ENCODE data around the gene TMEM121.

The TMEM121 gene

DNA sequence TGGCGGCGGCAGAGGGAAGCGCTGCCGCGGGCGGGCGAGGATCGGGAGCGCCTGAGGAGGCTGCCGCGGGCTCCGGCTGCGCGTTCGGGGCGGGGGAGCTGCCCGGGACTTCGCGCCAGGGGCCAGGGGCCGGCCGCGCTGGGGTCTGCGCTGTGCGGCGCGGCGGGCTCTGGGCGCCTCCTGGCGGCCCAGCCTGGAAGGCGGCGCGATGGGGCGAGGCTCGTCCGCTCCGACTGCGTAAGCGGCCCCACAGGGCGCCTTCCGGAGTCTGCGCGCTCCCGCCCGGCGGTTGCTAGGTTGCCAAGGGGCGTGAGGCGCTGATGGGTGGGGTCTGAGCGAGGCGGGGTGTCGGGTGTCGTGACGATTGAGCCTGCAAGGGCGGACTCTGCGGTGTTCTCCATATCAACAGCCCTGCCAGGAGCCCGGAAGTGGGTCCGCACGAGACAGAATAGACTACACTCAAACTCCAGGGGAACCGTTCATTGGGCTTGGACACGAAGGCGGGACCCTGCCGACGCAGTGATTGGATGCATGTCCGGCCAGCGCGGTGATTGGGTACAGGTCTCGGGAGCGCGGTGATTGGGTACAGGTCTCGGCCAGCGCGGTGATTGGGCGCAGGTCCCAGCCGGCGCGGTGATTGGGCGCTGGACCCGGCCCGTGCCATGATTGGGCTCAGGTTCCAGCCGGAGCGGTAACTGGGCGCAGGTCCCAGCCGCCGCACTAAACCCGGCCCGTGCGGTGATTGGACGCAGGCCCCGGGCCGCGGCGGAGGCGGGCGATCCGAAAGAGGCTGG is 35.6 kb upstream of the TMEM121 start, which contains the start of gene TEDC1:
Gene TEDC1 (plus strand): TSS at position 675 of the 794 bp plus-strand sequence. CDS start 130 bp downstream, outside the sequence.
- Mint-ChIP-seq H3K4me3 (peak within 1 kb of the TSS; percentile 88 to 91), H3K27ac (peak within 1 kb of the TSS; percentile 100), H3K36me3 (ENCODE audit: insufficient read depth) (peaks cover 97% of the 10 kb centered on the region), H3K27me3 (no peaks in the 10 kb centered on the region), H3K9me3 (no peaks in the 10 kb centered on the region), H3K4me1 (ENCODE audit: low read depth in 2 of 2) (peaks cover 23 to 26% of the 10 kb centered on the region in 2 donors)
- DNase-seq, result peak; percentile 97 to 98 (median 98)
- ATAC-seq (replicated peaks), result peak; percentile 60

DNA sequence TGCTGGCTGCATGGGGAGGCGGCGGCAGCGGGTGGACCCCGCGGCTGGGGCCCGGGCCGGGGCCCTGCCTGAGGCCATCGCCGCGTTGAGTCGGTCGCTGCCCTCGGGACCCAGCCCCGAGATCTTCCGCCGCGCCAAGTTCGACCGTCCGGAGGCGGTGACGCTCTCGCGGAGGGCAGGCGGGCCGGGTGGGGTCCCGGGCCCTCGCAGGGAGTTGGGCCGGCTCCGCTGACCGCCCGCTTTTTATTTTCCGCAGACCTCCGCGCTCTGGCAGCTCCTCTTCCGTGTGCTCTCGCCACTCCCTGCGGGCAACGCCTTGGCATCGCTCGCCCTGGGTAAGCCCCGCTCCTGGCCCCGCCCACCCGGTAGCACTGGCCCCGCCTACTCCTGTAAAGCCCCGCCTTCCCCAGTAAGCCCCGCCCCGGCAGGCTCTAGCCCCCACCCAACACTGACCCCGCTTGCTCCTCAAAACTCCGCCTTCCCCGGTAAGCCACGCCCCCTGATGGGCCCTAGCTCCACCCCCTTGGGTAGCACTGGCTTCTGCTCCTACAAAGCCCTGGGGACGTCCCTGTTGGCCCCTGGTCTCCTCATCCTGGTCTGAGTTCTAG is 34.9 kb upstream of the TMEM121 start:
- Mint-ChIP-seq H3K4me3 (peak overlapping the region; percentile 84 to 86), H3K9me3 (no peaks in the 10 kb centered on the region), H3K27ac (peak overlapping the region; percentile 91 to 100), H3K36me3 (ENCODE audit: insufficient read depth) (peaks cover 96% of the 10 kb centered on the region), H3K4me1 (ENCODE audit: low read depth in 2 of 2) (peaks cover 21 to 24% of the 10 kb centered on the region in 2 donors), H3K27me3 (no peaks in the 10 kb centered on the region)
- DNase-seq (peak; percentile 84 to 89 (median 86)), ATAC-seq (replicated peaks) (peak; percentile 13)

GRCh38 chr14:105492031-105492970 is 34.1 kb upstream of the TMEM121 start:
- Mint-ChIP-seq H3K27ac (peak overlapping the region; percentile 91 to 100), H3K36me3 (ENCODE audit: insufficient read depth) (peaks cover 96% of the 10 kb centered on the region), H3K4me3 (peak overlapping the region; percentile 84 to 86), H3K4me1 (ENCODE audit: low read depth in 2 of 2) (peaks cover 21 to 24% of the 10 kb centered on the region in 2 donors), H3K27me3 (no peaks in the 10 kb centered on the region), H3K9me3 (no peaks in the 10 kb centered on the region)
- DNase-seq (no peak), ATAC-seq (replicated peaks) (no peak)

- Mint-ChIP-seq H3K4me3 (peak overlapping the region in 1 of 2 donors; percentile 51), H3K27ac (peak overlapping the region in 1 of 2 donors; percentile 100), H3K9me3 (no peaks in the 10 kb centered on the region), H3K36me3 (ENCODE audit: insufficient read depth) (peaks cover 96% of the 10 kb centered on the region), H3K4me1 (ENCODE audit: low read depth in 2 of 2) (peaks cover 21 to 22% of the 10 kb centered on the region in 2 donors), H3K27me3 (no peaks in the 10 kb centered on the region)
- ATAC-seq (replicated peaks) (no peak), DNase-seq (peak in 1 of 3 experiments; percentile 4)
Measured at GRCh38 chr14:105492971-105493871, 33.2 kb upstream of the TMEM121 start.

DNA sequence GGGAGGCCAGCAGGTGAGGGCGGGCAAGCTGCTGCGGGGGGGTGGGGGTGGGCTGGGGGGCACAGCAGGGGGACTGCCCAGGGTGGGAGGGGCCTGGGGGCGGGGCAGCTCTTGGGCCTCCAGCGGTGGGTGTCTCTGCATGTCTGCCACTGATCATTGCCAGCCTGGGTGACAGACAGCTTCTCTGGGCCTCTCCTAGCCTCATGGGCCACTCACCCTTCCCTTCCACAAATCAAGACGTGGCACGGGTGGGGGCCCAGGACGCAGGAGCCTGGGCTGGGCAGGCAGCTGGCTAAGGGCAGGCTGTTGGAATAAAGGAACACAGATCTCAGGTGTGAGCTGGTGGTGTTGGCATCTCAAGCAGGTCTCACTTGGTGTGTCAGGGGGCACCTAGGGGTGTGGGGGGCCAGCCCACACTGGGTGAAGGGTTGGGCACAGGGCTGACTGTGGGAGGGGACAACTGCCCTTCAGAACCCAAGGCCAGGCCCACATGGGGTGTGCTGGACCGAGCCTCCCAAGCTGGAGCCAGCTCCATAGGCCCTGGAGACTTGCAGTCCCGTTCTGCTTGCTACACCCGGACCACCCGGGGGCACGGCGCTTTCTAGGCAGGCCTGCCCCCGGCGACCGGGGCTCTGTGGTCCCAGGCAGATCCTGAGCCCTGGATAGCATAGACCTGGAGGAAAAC is 32.3 kb upstream of the TMEM121 start:
- Mint-ChIP-seq H3K36me3 (ENCODE audit: insufficient read depth) (peaks cover 96% of the 10 kb centered on the region), H3K27ac (peak overlapping the region; percentile 65 to 77), H3K9me3 (no peaks in the 10 kb centered on the region), H3K4me1 (ENCODE audit: low read depth in 2 of 2) (peaks cover 13 to 17% of the 10 kb centered on the region in 2 donors), H3K4me3 (no peak overlapping the region), H3K27me3 (no peaks in the 10 kb centered on the region)
- DNase-seq (no peak), ATAC-seq (replicated peaks) (no peak)

- Mint-ChIP-seq H3K9me3 (no peaks in the 10 kb centered on the region), H3K4me1 (ENCODE audit: low read depth in 2 of 2) (peaks cover 8 to 12% of the 10 kb centered on the region in 2 donors), H3K4me3 (no peak overlapping the region), H3K36me3 (ENCODE audit: insufficient read depth) (peaks cover 95% of the 10 kb centered on the region), H3K27ac (peak overlapping the region; percentile 51 to 65), H3K27me3 (no peaks in the 10 kb centered on the region)
- DNase-seq (no peak), ATAC-seq (replicated peaks) (no peak)
Measured at GRCh38 chr14:105494606-105494929, 31.8 kb upstream of the TMEM121 start.

- Mint-ChIP-seq H3K4me1 (ENCODE audit: low read depth in 2 of 2) (peaks cover 5 to 11% of the 10 kb centered on the region in 2 donors), H3K4me3 (no peak overlapping the region), H3K9me3 (no peaks in the 10 kb centered on the region), H3K27me3 (no peaks in the 10 kb centered on the region), H3K27ac (peak overlapping the region; percentile 65 to 92), H3K36me3 (ENCODE audit: insufficient read depth) (peaks cover 95% of the 10 kb centered on the region)
- no peak for DNase-seq
- ATAC-seq (replicated peaks), result no peak
Measured at GRCh38 chr14:105495101-105495989, 31.0 kb upstream of the TMEM121 start.

DNA sequence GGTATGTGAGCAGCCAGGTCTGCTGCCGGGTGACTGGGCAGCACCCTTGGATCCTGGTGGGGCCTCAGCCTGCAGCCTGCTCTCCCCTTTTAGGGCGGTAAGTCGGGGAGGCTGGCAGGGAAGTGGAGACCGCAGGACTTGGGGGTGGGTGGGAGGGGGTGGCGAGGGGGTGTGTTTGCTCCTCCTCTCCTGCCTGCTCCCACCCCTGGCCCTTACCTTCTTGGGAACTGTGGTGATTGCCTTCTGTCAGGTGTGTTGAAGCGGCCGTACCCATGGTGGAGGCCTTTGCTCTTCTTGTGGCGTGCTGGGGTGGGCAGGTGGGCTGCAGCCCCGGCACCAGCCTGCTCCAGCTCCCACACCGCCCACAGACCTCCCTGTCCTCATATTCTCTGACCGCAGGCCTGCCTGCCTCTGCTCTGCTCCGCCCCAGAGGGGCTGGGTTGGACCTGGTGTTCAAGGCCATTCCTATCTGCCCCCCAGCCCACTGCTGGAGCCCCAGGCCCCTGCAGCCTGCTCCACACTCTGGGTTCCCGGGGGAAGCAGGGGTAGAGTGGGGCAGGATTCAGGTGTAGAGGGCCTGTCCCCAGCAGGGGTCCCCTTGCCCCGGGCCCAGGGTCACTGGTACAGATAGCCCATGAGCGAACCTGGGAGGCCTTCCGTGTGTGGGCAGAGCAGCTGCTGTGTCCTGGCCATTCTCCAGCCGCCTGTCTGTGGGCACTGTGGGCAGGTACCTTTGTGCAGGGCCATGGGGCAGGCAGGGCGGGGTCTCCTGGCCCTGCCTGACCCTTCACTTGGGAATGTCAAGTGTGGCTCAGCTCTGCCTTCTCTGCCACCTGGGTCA is 30.2 kb upstream of the TMEM121 start:
- Mint-ChIP-seq H3K27ac (peak overlapping the region; percentile 68 to 92), H3K4me1 (ENCODE audit: low read depth in 2 of 2) (peaks cover 5 to 12% of the 10 kb centered on the region in 2 donors), H3K9me3 (no peaks in the 10 kb centered on the region), H3K36me3 (ENCODE audit: insufficient read depth) (peaks cover 95% of the 10 kb centered on the region), H3K4me3 (no peak overlapping the region), H3K27me3 (no peaks in the 10 kb centered on the region)
- no peak for ATAC-seq (replicated peaks)
- DNase-seq, result peak in 1 of 3 experiments; percentile 2

- H3K27me3 Mint-ChIP-seq, result no peaks in the 10 kb centered on the region
- peaks cover 95% of the 10 kb centered on the region for H3K36me3 Mint-ChIP-seq (ENCODE audit: insufficient read depth)
- DNase-seq, result peak in 1 of 3 experiments; percentile 7
- no peak for ATAC-seq (replicated peaks)
- peak overlapping the region in 1 of 2 donors; percentile 92 for H3K27ac Mint-ChIP-seq
- no peaks in the 10 kb centered on the region for H3K9me3 Mint-ChIP-seq
- peaks cover under 1 to 8% of the 10 kb centered on the region in 2 donors for H3K4me1 Mint-ChIP-seq (ENCODE audit: low read depth in 2 of 2)
- peak overlapping the region in 1 of 2 donors; percentile 33 for H3K4me3 Mint-ChIP-seq
Measured at GRCh38 chr14:105496831-105497591, 29.4 kb upstream of the TMEM121 start.
